Activated T-cell treated with anti-CD3 and anti-CD28 coated beads, Interleukin-2, amount 50 U/mL, for 72 hours (primary cell): ENCODE data around the gene DUS1L. TPM values are rescaled to one million over a fixed set of nuclear protein-coding genes. Genes with fewer than 3 reads are reported as not detected.

Experiments used
- ATAC-seq, 2 donors: fragments of 150-1000 bp; cut with Tn5 transposase; replicated peaks in 1 of 2; 2 replicates each; pipeline ENCODE4 v1.10.0; 2021; ENCODE audit warnings: moderate library complexity in 2 of 2, mild to moderate bottlenecking in 1 of 2
- DNase-seq, 2 donors: peaks; one replicate each; pipeline ENCODE4 v3.0.0; 2021 to 2022; ENCODE audit warnings: mixed read lengths in 1 of 2
- H3K27ac Mint-ChIP-seq: one replicate; pipeline ENCODE4 v1.8.0; 2022; ENCODE audit warnings: mild to moderate bottlenecking, moderate library complexity, mixed read lengths
- H3K27me3 Mint-ChIP-seq: one replicate; pipeline ENCODE4 v1.8.0; 2022; ENCODE audit warnings: low read depth, mixed read lengths
- H3K36me3 Mint-ChIP-seq, 2 donors: one replicate each; pipeline ENCODE4 v1.8.0; 2022; ENCODE audit warnings: mixed read lengths in 2 of 2, mild to moderate bottlenecking in 1 of 2; ENCODE audit not compliant: insufficient read depth in 2 of 2
- H3K4me1 Mint-ChIP-seq: one replicate; pipeline ENCODE4 v1.8.0; 2022; ENCODE audit warnings: low read depth, mixed read lengths
- H3K4me3 Mint-ChIP-seq, 2 donors: one replicate each; pipeline ENCODE4 v1.8.0; 2022; ENCODE audit warnings: mild to moderate bottlenecking in 2 of 2, mixed read lengths in 2 of 2, moderate library complexity in 2 of 2
- H3K9me3 Mint-ChIP-seq, 2 donors: one replicate each; pipeline ENCODE4 v1.8.0; 2022; ENCODE audit warnings: mixed read lengths in 2 of 2
- total RNA-seq, 2 donors: library from RNA; stranded (reverse); gene quantifications; one replicate each; pipeline ENCODE4 v1.2.3, GENCODE V29; 2022

Gene DUS1L
- total RNA-seq, 2 donors from 2014 or later, result 109 to 121 TPM

GRCh38 chr17:82037092-82037888, 28.3 kb downstream of the DUS1L start, which contains the start of gene DCXR:
Gene DCXR (minus strand): TSS chr17:82037697. CDS start chr17:82037682, 15 bp downstream.
- DNase-seq (peak; percentile 99), ATAC-seq (peak; percentile 95 to 96)
- Mint-ChIP-seq H3K27me3 (no peaks in the 10 kb centered on the region), H3K36me3 (no peaks in the 10 kb centered on the region), H3K9me3 (no peaks in the 10 kb centered on the region), H3K27ac (peak within 1 kb of the TSS; percentile 41), H3K4me3 (peak within 1 kb of the TSS; percentile 86 to 89), H3K4me1 (peaks cover 12% of the 10 kb centered on the region)

GRCh38 chr17:82036634-82037091, 28.9 kb downstream of the DUS1L start:
- H3K36me3 Mint-ChIP-seq, result no peaks in the 10 kb centered on the region
- H3K27ac Mint-ChIP-seq, result no peak overlapping the region
- DNase-seq (no peak), ATAC-seq (no peak)
- H3K4me1 Mint-ChIP-seq, result peaks cover 12% of the 10 kb centered on the region
- H3K4me3 Mint-ChIP-seq, result peak overlapping the region; percentile 86 to 89
- no peaks in the 10 kb centered on the region for H3K9me3 Mint-ChIP-seq
- H3K27me3 Mint-ChIP-seq, result no peaks in the 10 kb centered on the region

GRCh38 chr17:82035956-82036633, 29.5 kb downstream of the DUS1L start:
- H3K27me3 Mint-ChIP-seq, result no peaks in the 10 kb centered on the region
- peaks cover 12% of the 10 kb centered on the region for H3K4me1 Mint-ChIP-seq
- no peaks in the 10 kb centered on the region for H3K9me3 Mint-ChIP-seq
- no peaks in the 10 kb centered on the region for H3K36me3 Mint-ChIP-seq
- no peak for ATAC-seq
- DNase-seq, result no peak
- peak overlapping the region; percentile 86 to 89 for H3K4me3 Mint-ChIP-seq
- no peak overlapping the region for H3K27ac Mint-ChIP-seq

- ATAC-seq, result no peak
Observed at GRCh38 chr17:82035488-82035887, 30.1 kb downstream of the DUS1L start.

GRCh38 chr17:82034371-82035011, 31.1 kb downstream of the DUS1L start:
- H3K4me3 Mint-ChIP-seq, result no peak overlapping the region
- H3K36me3 Mint-ChIP-seq, result no peaks in the 10 kb centered on the region
- DNase-seq (no peak), ATAC-seq (no peak)
- H3K27me3 Mint-ChIP-seq, result no peaks in the 10 kb centered on the region
- H3K9me3 Mint-ChIP-seq, result no peaks in the 10 kb centered on the region
- H3K27ac Mint-ChIP-seq, result no peak overlapping the region
- H3K4me1 Mint-ChIP-seq, result peaks cover 16% of the 10 kb centered on the region

More at GRCh38 chr17:82035488-82035887, 30.1 kb downstream of the DUS1L start:
- Mint-ChIP-seq H3K4me3 (peak overlapping the region; percentile 41 to 86), H3K4me1 (peaks cover 12% of the 10 kb centered on the region), H3K36me3 (no peaks in the 10 kb centered on the region), H3K27ac (no peak overlapping the region), H3K27me3 (no peaks in the 10 kb centered on the region), H3K9me3 (no peaks in the 10 kb centered on the region)
- no peak for DNase-seq

- Mint-ChIP-seq H3K27me3 (no peaks in the 10 kb centered on the region), H3K9me3 (no peaks in the 10 kb centered on the region), H3K27ac (no peak overlapping the region), H3K36me3 (no peaks in the 10 kb centered on the region), H3K4me1 (peaks cover 17% of the 10 kb centered on the region), H3K4me3 (peak overlapping the region in 1 of 2 donors; percentile 75)
- DNase-seq (no peak), ATAC-seq (no peak)
Observed at GRCh38 chr17:82033359-82034085, 32.1 kb downstream of the DUS1L start.

GRCh38 chr17:82031885-82032627, 33.5 kb downstream of the DUS1L start:
- ATAC-seq (peak; percentile 62 to 63), DNase-seq (peak; percentile 70 to 71)
- H3K27me3 Mint-ChIP-seq, result no peaks in the 10 kb centered on the region
- no peak overlapping the region for H3K27ac Mint-ChIP-seq
- H3K4me3 Mint-ChIP-seq, result peak overlapping the region; percentile 57 to 75
- H3K9me3 Mint-ChIP-seq, result no peaks in the 10 kb centered on the region
- H3K36me3 Mint-ChIP-seq, result no peaks in the 10 kb centered on the region
- peaks cover 9% of the 10 kb centered on the region for H3K4me1 Mint-ChIP-seq

- Mint-ChIP-seq H3K36me3 (peaks cover 0 to 1% of the 10 kb centered on the region in 2 donors), H3K27ac (peak within 1 kb of the TSS; percentile 85), H3K4me1 (peaks cover 9% of the 10 kb centered on the region), H3K9me3 (no peaks in the 10 kb centered on the region), H3K4me3 (peak within 1 kb of the TSS; percentile 95 to 97), H3K27me3 (no peaks in the 10 kb centered on the region)
- peak; percentile 40 to 52 for ATAC-seq
- DNase-seq, result peak; percentile 30 to 33
Observed at GRCh38 chr17:82031303-82031884, 34.2 kb downstream of the DUS1L start, which contains the start of gene RAC3. Gene RAC3 (plus strand): TSS chr17:82031678. CDS start chr17:82031762, 84 bp downstream.

GRCh38 chr17:82030470-82031302, 34.9 kb downstream of the DUS1L start:
- ATAC-seq, result peak; percentile 73 to 74
- H3K4me3 Mint-ChIP-seq, result peak overlapping the region; percentile 95 to 97
- DNase-seq, result peak; percentile 90
- H3K27me3 Mint-ChIP-seq, result no peaks in the 10 kb centered on the region
- peaks cover 9% of the 10 kb centered on the region for H3K4me1 Mint-ChIP-seq
- no peaks in the 10 kb centered on the region for H3K9me3 Mint-ChIP-seq
- H3K36me3 Mint-ChIP-seq, result peaks cover 0 to 1% of the 10 kb centered on the region in 2 donors
- peak overlapping the region; percentile 85 for H3K27ac Mint-ChIP-seq

- no peaks in the 10 kb centered on the region for H3K9me3 Mint-ChIP-seq
- peaks cover 9% of the 10 kb centered on the region for H3K4me1 Mint-ChIP-seq
- peak overlapping the region in 1 of 2 donors; percentile 97 for H3K4me3 Mint-ChIP-seq
- H3K27me3 Mint-ChIP-seq, result no peaks in the 10 kb centered on the region
- DNase-seq (no peak), ATAC-seq (peak; percentile 0 to 1)
- no peak overlapping the region for H3K27ac Mint-ChIP-seq
- H3K36me3 Mint-ChIP-seq, result peaks cover 0 to 1% of the 10 kb centered on the region in 2 donors
Observed at GRCh38 chr17:82029990-82030469, 35.6 kb downstream of the DUS1L start.

- no peaks in the 10 kb centered on the region for H3K27me3 Mint-ChIP-seq
- ATAC-seq (no peak), DNase-seq (no peak)
- peaks cover 0 to 1% of the 10 kb centered on the region in 2 donors for H3K36me3 Mint-ChIP-seq
- H3K9me3 Mint-ChIP-seq, result no peaks in the 10 kb centered on the region
- H3K27ac Mint-ChIP-seq, result no peak overlapping the region
- H3K4me1 Mint-ChIP-seq, result peaks cover 10% of the 10 kb centered on the region
- peak overlapping the region; percentile 7 to 63 for H3K4me3 Mint-ChIP-seq
Observed at GRCh38 chr17:82029391-82029790, 36.2 kb downstream of the DUS1L start.
